ENCODE results near the gene RAMACL. TPM values are rescaled to one million over a fixed set of nuclear protein-coding genes. Genes with fewer than 3 reads are reported as not detected.

Gene RAMACL
- polyA plus RNA-seq, 1 donor from 2014 or later: 1.9 TPM

DNA sequence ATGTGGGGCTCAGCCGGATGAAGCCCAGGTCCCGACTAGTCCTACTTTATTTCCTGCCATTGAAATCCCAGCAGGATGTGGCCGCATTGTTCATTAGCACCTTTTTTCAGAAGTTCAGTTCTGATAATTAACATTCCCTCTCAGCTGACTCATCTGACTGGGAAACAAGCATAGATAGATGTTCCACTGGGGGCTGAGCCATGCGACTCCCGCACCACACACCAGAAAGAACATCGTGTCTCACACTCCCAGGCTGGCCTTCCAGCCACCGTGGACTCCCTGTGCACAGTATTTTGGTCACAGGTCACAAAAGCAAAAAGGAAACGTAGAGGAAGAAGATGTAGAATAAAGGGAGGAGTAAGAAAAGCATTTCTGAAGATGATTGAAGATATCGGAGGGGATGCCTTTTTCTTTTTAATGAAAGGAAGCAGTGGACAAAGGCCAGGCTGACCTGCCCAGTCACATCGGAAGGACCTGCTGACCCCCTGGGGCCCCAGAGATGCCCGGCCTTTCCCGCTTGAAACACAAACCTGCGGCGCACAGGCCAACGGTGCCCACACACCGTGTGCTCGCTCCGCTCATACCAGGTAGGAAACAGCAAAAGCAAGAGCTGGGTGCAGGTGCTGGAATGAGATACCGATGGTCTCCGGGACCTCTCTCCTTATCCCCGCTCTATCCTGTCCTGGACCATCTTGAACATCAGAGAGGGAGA lies 28.7 kb upstream of the RAMACL start:
- no peaks in the 10 kb centered on the region for H3K27me3 ChIP-seq (ENCODE audit: insufficient read depth, low read depth, low read length)
- no peaks in the 10 kb centered on the region for H3F3A ChIP-seq (ENCODE audit: insufficient read depth, low read length, poor library complexity, severe bottlenecking)
- no peak for TF ChIP-seq TAF1 (IDR thresholded peaks at IDR 0.05; ENCODE audit: low read depth)
- TF ChIP-seq EZH2 (IDR thresholded peaks at IDR 0.05; ENCODE audit: borderline replicate concordance, insufficient read depth, low read length, poor library complexity, severe bottlenecking): no peak
- TF ChIP-seq RAD21 (conservative IDR thresholded peaks at IDR 0.05): no peak
- H3K4me2 ChIP-seq (ENCODE audit: low read length): no peak overlapping the region
- H3K9me2 ChIP-seq (ENCODE audit: insufficient read depth, low read length): no peaks in the 10 kb centered on the region
- no peak overlapping the region for H3K9ac ChIP-seq (ENCODE audit: low read length)
- H3K27ac ChIP-seq (ENCODE audit: low read length): no peak overlapping the region
- peaks cover 12% of the 10 kb centered on the region for H3K36me3 ChIP-seq (ENCODE audit: insufficient read depth, low read length)
- no peaks in the 10 kb centered on the region for H4K20me1 ChIP-seq (ENCODE audit: insufficient read depth)
- peaks cover 51% of the 10 kb centered on the region for H3K79me2 ChIP-seq (replicated peaks; ENCODE audit: insufficient read depth, low read length)
- no peak overlapping the region for H2AFZ ChIP-seq (ENCODE audit: low read depth, low read length)
- H3K9me3 ChIP-seq (ENCODE audit: low read length): no peaks in the 10 kb centered on the region
- H3K4me3 ChIP-seq (ENCODE audit: low read length): no peak overlapping the region

DNA sequence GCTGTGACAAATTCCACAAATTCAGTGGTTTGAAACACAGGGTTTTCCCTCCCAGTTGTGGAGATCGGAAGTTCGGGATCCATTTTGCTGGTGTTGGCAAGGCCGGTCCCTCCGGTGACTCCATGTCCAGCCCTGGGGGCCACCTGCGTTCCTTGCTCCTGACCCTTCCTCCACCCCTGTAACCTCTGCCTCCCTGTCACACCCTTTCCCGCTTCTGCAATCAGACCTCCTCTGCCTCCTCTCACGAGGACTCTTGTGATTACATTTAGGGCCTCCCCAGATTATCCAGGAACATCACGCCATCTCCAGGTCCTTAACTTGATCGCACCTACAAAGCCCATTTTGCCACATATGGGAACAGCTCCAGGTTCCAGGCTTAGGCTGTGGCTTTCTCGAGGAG lies 28.1 kb upstream of the RAMACL start:
- no peaks in the 10 kb centered on the region for H4K20me1 ChIP-seq (ENCODE audit: insufficient read depth)
- H3F3A ChIP-seq (ENCODE audit: insufficient read depth, low read length, poor library complexity, severe bottlenecking): no peaks in the 10 kb centered on the region
- no peak overlapping the region for H2AFZ ChIP-seq (ENCODE audit: low read depth, low read length)
- no peak overlapping the region for H3K9ac ChIP-seq (ENCODE audit: low read length)
- no peaks in the 10 kb centered on the region for H3K27me3 ChIP-seq (ENCODE audit: insufficient read depth, low read depth, low read length)
- H3K9me2 ChIP-seq (ENCODE audit: insufficient read depth, low read length): no peaks in the 10 kb centered on the region
- H3K9me3 ChIP-seq (ENCODE audit: low read length): no peaks in the 10 kb centered on the region
- peaks cover 12% of the 10 kb centered on the region for H3K36me3 ChIP-seq (ENCODE audit: insufficient read depth, low read length)
- no peak overlapping the region for H3K27ac ChIP-seq (ENCODE audit: low read length)
- H3K79me2 ChIP-seq (replicated peaks; ENCODE audit: insufficient read depth, low read length): peaks cover 44% of the 10 kb centered on the region
- TF ChIP-seq SMC3 (conservative IDR thresholded peaks at IDR 0.05; ENCODE audit: poor library complexity): no peak
- TF ChIP-seq, protein P1, sequence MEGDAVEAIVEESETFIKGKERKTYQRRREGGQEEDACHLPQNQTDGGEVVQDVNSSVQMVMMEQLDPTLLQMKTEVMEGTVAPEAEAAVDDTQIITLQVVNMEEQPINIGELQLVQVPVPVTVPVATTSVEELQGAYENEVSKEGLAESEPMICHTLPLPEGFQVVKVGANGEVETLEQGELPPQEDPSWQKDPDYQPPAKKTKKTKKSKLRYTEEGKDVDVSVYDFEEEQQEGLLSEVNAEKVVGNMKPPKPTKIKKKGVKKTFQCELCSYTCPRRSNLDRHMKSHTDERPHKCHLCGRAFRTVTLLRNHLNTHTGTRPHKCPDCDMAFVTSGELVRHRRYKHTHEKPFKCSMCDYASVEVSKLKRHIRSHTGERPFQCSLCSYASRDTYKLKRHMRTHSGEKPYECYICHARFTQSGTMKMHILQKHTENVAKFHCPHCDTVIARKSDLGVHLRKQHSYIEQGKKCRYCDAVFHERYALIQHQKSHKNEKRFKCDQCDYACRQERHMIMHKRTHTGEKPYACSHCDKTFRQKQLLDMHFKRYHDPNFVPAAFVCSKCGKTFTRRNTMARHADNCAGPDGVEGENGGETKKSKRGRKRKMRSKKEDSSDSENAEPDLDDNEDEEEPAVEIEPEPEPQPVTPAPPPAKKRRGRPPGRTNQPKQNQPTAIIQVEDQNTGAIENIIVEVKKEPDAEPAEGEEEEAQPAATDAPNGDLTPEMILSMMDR (IDR thresholded peaks at IDR 0.05; ENCODE audit: poor library complexity, severe bottlenecking): no peak
- no peak for TF ChIP-seq EP300 (conservative IDR thresholded peaks at IDR 0.05; ENCODE audit: poor library complexity, severe bottlenecking)
- TF ChIP-seq RAD21 (conservative IDR thresholded peaks at IDR 0.05): no peak
- no peak for TF ChIP-seq MXI1 (conservative IDR thresholded peaks at IDR 0.05; ENCODE audit: poor library complexity, severe bottlenecking)
- no peak for TF ChIP-seq POLR2AphosphoS5 (IDR thresholded peaks at IDR 0.05)
- TF ChIP-seq EZH2 (IDR thresholded peaks at IDR 0.05; ENCODE audit: borderline replicate concordance, insufficient read depth, low read length, poor library complexity, severe bottlenecking): no peak
- TF ChIP-seq, protein P2, sequence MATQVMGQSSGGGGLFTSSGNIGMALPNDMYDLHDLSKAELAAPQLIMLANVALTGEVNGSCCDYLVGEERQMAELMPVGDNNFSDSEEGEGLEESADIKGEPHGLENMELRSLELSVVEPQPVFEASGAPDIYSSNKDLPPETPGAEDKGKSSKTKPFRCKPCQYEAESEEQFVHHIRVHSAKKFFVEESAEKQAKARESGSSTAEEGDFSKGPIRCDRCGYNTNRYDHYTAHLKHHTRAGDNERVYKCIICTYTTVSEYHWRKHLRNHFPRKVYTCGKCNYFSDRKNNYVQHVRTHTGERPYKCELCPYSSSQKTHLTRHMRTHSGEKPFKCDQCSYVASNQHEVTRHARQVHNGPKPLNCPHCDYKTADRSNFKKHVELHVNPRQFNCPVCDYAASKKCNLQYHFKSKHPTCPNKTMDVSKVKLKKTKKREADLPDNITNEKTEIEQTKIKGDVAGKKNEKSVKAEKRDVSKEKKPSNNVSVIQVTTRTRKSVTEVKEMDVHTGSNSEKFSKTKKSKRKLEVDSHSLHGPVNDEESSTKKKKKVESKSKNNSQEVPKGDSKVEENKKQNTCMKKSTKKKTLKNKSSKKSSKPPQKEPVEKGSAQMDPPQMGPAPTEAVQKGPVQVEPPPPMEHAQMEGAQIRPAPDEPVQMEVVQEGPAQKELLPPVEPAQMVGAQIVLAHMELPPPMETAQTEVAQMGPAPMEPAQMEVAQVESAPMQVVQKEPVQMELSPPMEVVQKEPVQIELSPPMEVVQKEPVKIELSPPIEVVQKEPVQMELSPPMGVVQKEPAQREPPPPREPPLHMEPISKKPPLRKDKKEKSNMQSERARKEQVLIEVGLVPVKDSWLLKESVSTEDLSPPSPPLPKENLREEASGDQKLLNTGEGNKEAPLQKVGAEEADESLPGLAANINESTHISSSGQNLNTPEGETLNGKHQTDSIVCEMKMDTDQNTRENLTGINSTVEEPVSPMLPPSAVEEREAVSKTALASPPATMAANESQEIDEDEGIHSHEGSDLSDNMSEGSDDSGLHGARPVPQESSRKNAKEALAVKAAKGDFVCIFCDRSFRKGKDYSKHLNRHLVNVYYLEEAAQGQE (IDR thresholded peaks at IDR 0.05; ENCODE audit: borderline replicate concordance): no peak
- no peak for TF ChIP-seq TAF1 (IDR thresholded peaks at IDR 0.05; ENCODE audit: low read depth)
- no peak overlapping the region for H3K4me2 ChIP-seq (ENCODE audit: low read length)
- H3K4me3 ChIP-seq (ENCODE audit: low read length): no peak overlapping the region
